A673 (cell line): ENCODE results near the gene RD3L. TPM values are rescaled to one million over a fixed set of nuclear protein-coding genes. Genes with fewer than 3 reads are reported as not detected.
"Not testable (repeated sequence)": the region's sequence is repeated elsewhere in the genome, so short reads cannot be mapped to it uniquely, and the experiment has no call there.

ENCODE experiments used
- BruUV-seq: library from RNA; stranded (reverse); fragments of 400-500 nt; replicated peaks from 2 replicates; lab custom pipeline; 2021; lab: Mats Ljungman, UMichigan
- CTCF ChIA-PET: fragments of 300-600 bp; sonication (Branson Sonifier 250); formaldehyde crosslinking; loops from one replicate; lab custom pipeline; 2022; ENCODE audit warnings: antibody characterized with exemption; lab: Charles Lee
- POLR2A ChIA-PET: fragments of 300-600 bp; sonication (Branson Sonifier 250); formaldehyde crosslinking; loops from one replicate; lab custom pipeline; 2022; ENCODE audit warnings: antibody characterized with exemption; ENCODE audit not compliant: low non-redundant PET; lab: Charles Lee
- DNase-seq: peaks from one replicate; pipeline ENCODE4 v3.0.0-alpha.2; 2015; ENCODE audit warnings: low spot score
- H3K27ac ChIP-seq: fragments of 200-600 bp; sonication (generic); 2 replicates; pipeline ENCODE4 v1.5.1; 2016; ENCODE audit warnings: mixed run types, low read depth, mild to moderate bottlenecking, mixed read lengths, antibody characterized with exemption, low read length; ENCODE audit not compliant: poor library complexity, severe bottlenecking
- H3K27me3 ChIP-seq: fragments of 200-600 bp; sonication (generic); replicated peaks from 2 replicates; pipeline ENCODE4 v1.6.1; 2017; ENCODE audit warnings: mixed run types, low read depth, mild to moderate bottlenecking, mixed read lengths, antibody characterized with exemption, low read length; ENCODE audit not compliant: insufficient read depth, poor library complexity
- H3K36me3 ChIP-seq: fragments of 200-600 bp; sonication (generic); 2 replicates; pipeline ENCODE4 v1.6.1; 2016; ENCODE audit warnings: mixed run types, mild to moderate bottlenecking, mixed read lengths, antibody characterized with exemption, low read length; ENCODE audit not compliant: insufficient read depth, poor library complexity, severe bottlenecking
- H3K4me1 ChIP-seq: fragments of 200-600 bp; sonication (generic); 2 replicates; pipeline ENCODE4 v1.6.1; 2017; ENCODE audit warnings: mixed run types, mild to moderate bottlenecking, mixed read lengths, antibody characterized with exemption, low read length; ENCODE audit not compliant: insufficient read depth, poor library complexity, severe bottlenecking
- H3K4me3 ChIP-seq: fragments of 200-600 bp; sonication (generic); 2 replicates; pipeline ENCODE4 v1.5.1; 2016; ENCODE audit warnings: low read depth, mixed run types, mild to moderate bottlenecking, mixed read lengths, low read length; ENCODE audit not compliant: poor library complexity, severe bottlenecking
- H3K9me3 ChIP-seq: fragments of 200-600 bp; sonication (generic); 2 replicates; pipeline ENCODE4 v1.6.1; 2016; ENCODE audit warnings: mixed run types, low read depth, mild to moderate bottlenecking, mixed read lengths, antibody characterized with exemption, low read length; ENCODE audit not compliant: poor library complexity, severe bottlenecking
- EZH2 ChIP-seq: fragments of 200-600 bp; sonication (generic); IDR thresholded peaks from 2 replicates; pipeline ENCODE4 v1.6.1; 2017; ENCODE audit warnings: borderline replicate concordance, low read depth, mild to moderate bottlenecking, mixed read lengths, antibody characterized with exemption, low read length; ENCODE audit not compliant: poor library complexity, severe bottlenecking
- intact Hi-C: fragments of 100-400 bp; cut with micrococcal nuclease; formaldehyde crosslinking; loops from one replicate; pipeline ENCODE4 v1.10.0; 2022; ENCODE audit not compliant: unreplicated experiment
- total RNA-seq: library from RNA; stranded (reverse); gene quantifications from 2 replicates; pipeline ENCODE4 v1.2.3, GENCODE V29; 2021
- TF ChIP-seq, protein P1 (sequence below): fragments of 300-800, 200-600 bp; sonication (generic); conservative IDR thresholded peaks from 2 replicates; pipeline ENCODE4 v1.5.1; 2017; ENCODE audit warnings: low read depth, mild to moderate bottlenecking, antibody characterized with exemption, low read length, moderate library complexity, mixed read lengths

RD3L gene
- total RNA-seq, 1 experiment from 2014 or later = not detected

DNA sequence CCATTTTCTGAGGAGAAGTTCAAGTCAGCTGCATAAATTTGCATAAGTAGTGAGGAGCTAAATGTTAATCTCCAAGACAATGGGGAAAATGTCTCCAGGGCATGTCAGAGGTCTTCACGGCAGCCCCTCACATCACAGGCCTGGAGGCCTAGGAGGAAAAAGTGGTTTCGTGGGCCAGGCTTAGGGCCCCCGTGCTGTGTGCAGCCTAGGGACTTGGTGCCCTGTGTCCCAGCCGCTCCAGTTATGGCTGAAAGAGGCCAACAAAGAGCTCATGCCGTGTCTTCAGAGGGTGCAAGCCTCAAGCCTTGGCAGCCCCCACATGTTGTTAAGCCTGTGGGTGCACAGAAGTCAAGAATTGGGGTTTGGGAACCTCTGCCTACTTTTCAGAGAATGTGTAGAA lies 41.9 kb upstream of the RD3L start:
- H3K27me3 ChIP-seq = no peaks in the 10 kb centered on the region
- ChIA-PET POLR2A (no interaction called here), CTCF (no interaction called here)
- no peak overlapping the region for H3K4me3 ChIP-seq
- H3K36me3 ChIP-seq = no peaks in the 10 kb centered on the region
- H3K9me3 ChIP-seq = peaks cover 8% of the 10 kb centered on the region
- no peaks in the 10 kb centered on the region for H3K4me1 ChIP-seq
- no peak for DNase-seq
- H3K27ac ChIP-seq = no peak overlapping the region
- no TSS peak for BruUV-seq
- TF ChIP-seq EZH2 = no peak
- intact Hi-C loops = loop anchor here (10.0 kb wide), 1 partner anchor 409 kb away; no protein-coding TSS in a partner anchor

DNA sequence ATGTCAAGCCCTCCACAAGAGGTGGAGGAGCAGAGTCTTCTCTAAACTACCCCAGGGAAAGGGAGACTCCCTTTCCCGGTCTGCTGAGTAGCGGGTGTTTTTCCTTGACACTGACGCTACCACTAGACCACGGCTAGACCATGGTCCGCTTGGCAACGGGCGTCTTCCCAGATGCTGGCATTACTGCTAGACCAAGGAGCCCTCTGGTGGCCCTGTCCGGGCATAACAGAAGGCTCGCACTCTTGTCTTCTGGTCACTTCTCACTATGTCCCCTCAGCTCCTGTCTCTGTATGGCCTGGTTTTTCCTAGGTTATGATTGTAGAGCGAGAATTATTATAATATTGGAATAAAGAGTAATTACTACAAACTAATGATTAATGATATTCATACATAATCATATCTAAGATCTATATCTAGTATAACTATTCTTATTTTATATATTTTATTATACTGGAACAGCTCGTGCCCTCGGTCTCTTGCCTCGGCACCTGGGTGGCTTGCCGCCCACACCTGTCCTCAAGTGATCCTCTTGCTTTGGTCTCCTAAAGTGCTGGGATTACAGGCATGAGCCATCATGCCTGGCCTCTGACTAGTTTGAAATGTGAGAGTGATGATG lies 38.4 kb upstream of the RD3L start:
- H3K4me1 ChIP-seq, H3K36me3 ChIP-seq, H3K27me3 ChIP-seq, BruUV-seq, POLR2A ChIA-PET, H3K9me3 ChIP-seq, H3K27ac ChIP-seq, H3K4me3 ChIP-seq: not testable (repeated sequence)
- CTCF ChIA-PET = interaction anchor here (1.5 kb wide), 1 partner anchor 172 kb away, joined by 6 read pairs; no protein-coding TSS in a partner anchor
- DNase-seq = peak; percentile 27
- TF ChIP-seq, protein P1, sequence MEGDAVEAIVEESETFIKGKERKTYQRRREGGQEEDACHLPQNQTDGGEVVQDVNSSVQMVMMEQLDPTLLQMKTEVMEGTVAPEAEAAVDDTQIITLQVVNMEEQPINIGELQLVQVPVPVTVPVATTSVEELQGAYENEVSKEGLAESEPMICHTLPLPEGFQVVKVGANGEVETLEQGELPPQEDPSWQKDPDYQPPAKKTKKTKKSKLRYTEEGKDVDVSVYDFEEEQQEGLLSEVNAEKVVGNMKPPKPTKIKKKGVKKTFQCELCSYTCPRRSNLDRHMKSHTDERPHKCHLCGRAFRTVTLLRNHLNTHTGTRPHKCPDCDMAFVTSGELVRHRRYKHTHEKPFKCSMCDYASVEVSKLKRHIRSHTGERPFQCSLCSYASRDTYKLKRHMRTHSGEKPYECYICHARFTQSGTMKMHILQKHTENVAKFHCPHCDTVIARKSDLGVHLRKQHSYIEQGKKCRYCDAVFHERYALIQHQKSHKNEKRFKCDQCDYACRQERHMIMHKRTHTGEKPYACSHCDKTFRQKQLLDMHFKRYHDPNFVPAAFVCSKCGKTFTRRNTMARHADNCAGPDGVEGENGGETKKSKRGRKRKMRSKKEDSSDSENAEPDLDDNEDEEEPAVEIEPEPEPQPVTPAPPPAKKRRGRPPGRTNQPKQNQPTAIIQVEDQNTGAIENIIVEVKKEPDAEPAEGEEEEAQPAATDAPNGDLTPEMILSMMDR = peak; percentile 48
- intact Hi-C loops = loop anchor here (1.0 to 10.0 kb wide), 2 partner anchors 172 to 406 kb away; no protein-coding TSS in a partner anchor

DNA sequence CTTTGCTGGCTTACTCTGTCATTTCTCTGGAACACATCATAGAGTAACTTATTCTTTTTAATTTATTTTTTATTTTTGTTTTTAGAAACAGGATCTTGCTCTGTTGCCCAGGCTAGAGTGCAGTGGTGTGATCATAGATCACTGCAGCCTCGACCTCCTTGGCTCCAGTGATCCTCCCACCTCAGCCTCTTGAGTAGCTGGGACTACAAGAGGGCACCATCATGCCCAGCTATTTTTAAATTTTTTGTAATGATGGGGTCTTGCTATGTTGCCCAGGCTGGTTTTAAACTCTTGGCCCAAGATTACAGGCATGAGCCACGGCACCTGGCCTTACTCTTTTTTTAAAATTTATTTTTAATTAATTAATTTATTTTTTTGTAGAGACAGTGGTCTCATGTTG lies 32.2 kb upstream of the RD3L start:
- CTCF ChIA-PET = no interaction called here
- Histone ChIP-seq H3K27ac (no peak overlapping the region), H3K4me1 (no peaks in the 10 kb centered on the region), H3K9me3 (no peaks in the 10 kb centered on the region), H3K36me3 (no peaks in the 10 kb centered on the region), H3K4me3 (no peak overlapping the region), H3K27me3 (no peaks in the 10 kb centered on the region)
- no peak for DNase-seq
- no peak for TF ChIP-seq EZH2
- TF ChIP-seq, protein P1 = no peak
- intact Hi-C loops = no loop called here
- BruUV-seq = no TSS peak
- POLR2A ChIA-PET = no interaction called here

DNA sequence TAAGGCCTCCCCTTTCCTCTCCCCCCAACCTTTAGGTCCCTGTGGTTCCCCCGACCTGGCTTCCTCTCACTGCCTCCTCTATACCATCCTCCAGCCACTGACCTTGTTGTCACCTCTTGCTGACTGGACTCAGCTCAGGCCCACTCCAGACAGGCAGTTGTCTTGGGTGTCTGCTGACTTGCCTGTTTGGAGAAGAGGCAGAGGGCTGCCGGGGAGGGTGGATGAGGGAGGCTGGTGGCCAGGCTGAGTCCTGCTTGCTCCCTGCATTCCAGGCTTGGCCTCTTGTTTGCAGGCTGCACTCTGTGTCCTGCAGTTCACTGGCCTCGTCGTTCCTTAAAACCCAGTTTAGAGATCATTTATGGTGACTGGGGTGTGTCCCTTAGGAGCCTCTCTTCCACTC lies 31.0 kb upstream of the RD3L start:
- Histone ChIP-seq H3K4me1 (no peaks in the 10 kb centered on the region), H3K36me3 (no peaks in the 10 kb centered on the region), H3K9me3 (no peaks in the 10 kb centered on the region), H3K27ac (no peak overlapping the region), H3K27me3 (no peaks in the 10 kb centered on the region), H3K4me3 (no peak overlapping the region)
- DNase-seq = no peak
- TF ChIP-seq EZH2 = no peak
- TF ChIP-seq, protein P1 = no peak
- intact Hi-C loops = no loop called here
- ChIA-PET CTCF (no interaction called here), POLR2A (no interaction called here)
- BruUV-seq = no TSS peak
